K562 (cell line): ENCODE data around the gene ENO2. TPM values are rescaled to one million over a fixed set of nuclear protein-coding genes. Genes with fewer than 3 reads are reported as not detected.

Experiments
- BMI1 ChIP-seq: fragments of 150-350 bp; IDR thresholded peaks from 2 replicates; pipeline ENCODE4 v1.6.1; 2014; ENCODE audit warnings: low read length
- ZKSCAN3 ChIP-seq: fragments of 250-450 bp; sonication (Bioruptor Pico); IDR thresholded peaks from 2 replicates; pipeline ENCODE4 v1.4.0; 2020
- polyA plus RNA-seq, 8 experiments: library from polyadenylated mRNA; depleted of rRNA in 4 of 8; stranded (reverse) in 5 of 8; unstranded in 3 of 8; fragments of >200 nt; fragmentation: Nextera tagmentation in 2 of 8; fragmentation: Illumina TruSeq in 1 of 8; extraction: Ambion mirVana in 2 of 8; extraction: Trizol in 1 of 8; gene quantifications; 2 replicates each; pipeline versions ENCODE4 v1.2.1 to v1.2.3, GENCODE V29; 2011 to 2014; ENCODE audit warnings: inconsistent platforms in 1 of 8, missing spikeins in 1 of 8
- total RNA-seq, 7 experiments: library from RNA; depleted of rRNA in 6 of 7; stranded (reverse); fragments of >200 nt in 6 of 7; fragmentation: Illumina TruSeq in 2 of 7; extraction: Trizol in 2 of 7; gene quantifications; 2 replicates each; pipeline versions ENCODE4 v1.2.1 to v1.2.3, GENCODE V29; 2011 to 2021; ENCODE audit warnings: low replicate concordance in 1 of 7
- TF ChIP-seq, protein P1 (sequence below): fragments of 250-450 bp; sonication (Bioruptor Pico); IDR thresholded peaks from 2 replicates; pipeline ENCODE4 v1.5.0; 2021; ENCODE audit warnings: mild to moderate bottlenecking, moderate library complexity
- TF ChIP-seq, protein P2 (sequence below): fragments of 450-650 bp; IDR thresholded peaks from 2 replicates; pipeline ENCODE4 v1.6.1; 2017; ENCODE audit warnings: mild to moderate bottlenecking, moderate library complexity
- TF ChIP-seq, protein P3 (sequence below): fragments of 200-800 bp; sonication (Bioruptor generic); IDR thresholded peaks from 2 replicates; pipeline ENCODE4 v1.6.1; 2017; ENCODE audit warnings: missing genetic modification characterization, missing compliant biosample characterization
- TF ChIP-seq, protein P4 (sequence below): fragments of 250-450 bp; sonication (Bioruptor Pico); IDR thresholded peaks from 2 replicates; pipeline ENCODE4 v1.4.0; 2020
- TF ChIP-seq, protein P5 (sequence below): fragments of 450-650 bp; formaldehyde crosslinking; IDR thresholded peaks from 2 replicates; pipeline ENCODE4 v1.4.0; 2020; ENCODE audit warnings: mild to moderate bottlenecking, moderate library complexity

Gene ENO2
- total and polyA plus RNA-seq, 9 of the 15 experiments (the other 6 are each of a cell fraction or from before 2014, with no cell fraction given): 10.9 to 43.3 (median 21.0) TPM

DNA sequence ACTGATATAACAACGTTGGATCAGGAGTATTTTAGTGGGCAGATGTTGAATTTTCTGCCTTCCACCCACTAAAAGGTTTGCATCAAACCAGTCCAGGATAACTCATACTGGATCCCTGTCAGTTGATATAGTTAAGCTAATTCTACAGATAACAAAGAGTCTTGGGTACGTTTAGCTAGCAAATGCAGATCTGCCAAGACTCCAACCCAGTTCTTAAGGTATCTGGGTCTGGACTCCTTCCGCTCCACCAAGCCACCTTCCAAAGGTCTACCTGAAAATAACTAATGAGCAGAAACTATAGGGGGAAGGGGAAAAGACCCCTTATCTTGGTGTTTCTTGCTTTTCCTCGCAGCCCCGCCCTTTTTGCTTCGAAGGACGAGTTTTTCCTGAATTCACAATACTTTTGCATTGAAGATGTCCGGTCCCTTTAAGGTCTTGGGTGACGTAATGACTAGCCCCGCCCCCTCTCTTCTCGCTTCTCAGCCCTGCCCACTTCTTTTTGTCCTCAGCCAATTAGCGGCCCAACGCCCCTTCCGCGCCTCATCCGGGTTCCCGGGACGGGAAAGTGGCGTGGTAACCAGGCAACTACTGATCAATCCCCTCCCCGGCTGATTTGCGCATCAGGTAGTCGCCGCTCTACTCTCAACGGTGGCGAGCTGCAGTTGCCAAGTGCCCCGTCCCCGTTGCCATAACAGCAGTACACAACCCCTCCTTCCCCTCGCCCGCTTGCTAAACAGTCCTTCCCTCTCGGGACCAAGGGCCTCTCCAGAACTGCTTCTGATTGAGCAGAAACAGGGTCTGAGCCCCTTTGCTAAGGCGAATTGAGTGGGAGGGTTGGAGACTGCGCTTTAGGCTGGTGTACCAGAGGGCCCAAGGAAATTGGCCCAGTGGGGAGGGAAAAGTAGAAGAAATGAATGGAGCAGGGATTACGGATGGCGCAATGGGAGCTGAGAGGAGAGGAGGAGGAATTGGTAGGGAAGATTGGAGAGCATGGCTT, 9.8 kb upstream of the ENO2 start, which contains the start of gene LRRC23 (continued):
- TF ChIP-seq, protein P1, sequence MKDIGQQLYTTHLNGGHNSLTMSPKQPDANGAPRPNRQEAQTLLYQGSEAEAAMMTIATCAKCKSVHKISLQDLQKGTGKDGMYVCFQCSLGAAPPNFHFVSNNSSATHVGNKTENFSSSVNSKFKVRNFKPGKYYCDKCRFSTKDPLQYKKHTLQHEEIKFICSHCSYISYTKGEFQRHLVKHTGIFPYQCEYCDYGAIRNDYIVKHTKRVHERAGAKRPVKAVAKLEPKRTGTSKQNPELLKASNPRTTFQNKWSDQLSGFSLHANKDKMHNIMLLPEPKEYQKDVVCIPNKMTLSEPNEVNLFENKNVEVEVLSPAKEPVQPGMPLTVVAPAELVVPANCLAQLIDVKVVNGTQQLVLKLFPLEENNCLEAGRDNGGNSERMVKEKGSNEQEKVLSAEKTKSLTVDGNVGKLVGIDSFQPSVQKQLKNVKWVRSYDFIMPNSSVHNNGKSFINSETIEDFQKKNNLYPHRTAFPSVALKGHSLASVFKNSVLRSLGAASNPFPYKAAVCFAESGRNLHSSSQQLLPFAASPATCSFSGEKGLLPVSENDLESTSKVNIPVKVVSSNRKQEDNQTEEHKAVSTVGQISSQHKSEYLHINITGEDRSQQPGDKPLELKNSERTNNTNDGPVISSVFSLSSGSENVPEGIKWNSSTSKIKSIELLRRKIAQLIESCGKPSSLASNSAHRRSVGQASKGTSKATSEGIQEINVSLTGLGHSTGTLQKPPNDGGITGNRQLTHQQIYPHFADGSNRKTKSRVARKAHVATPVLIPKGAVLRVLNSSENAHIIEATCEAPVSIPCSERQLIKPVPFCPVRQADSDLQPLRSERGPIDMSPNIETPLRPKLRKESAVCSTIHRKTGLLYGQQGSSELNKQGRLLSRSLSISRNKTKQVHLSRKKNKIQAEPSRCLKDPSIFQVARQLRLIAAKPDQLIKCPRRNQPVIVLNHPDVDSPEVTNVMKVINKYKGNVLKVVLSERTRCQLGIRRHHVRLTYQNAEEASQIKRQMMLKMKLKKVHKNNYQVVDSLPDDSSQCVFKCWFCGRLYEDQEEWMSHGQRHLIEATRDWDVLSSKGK: no peak
- no peak for TF ChIP-seq ZKSCAN3 (CRISPR knock-in tag)
- TF ChIP-seq, protein P2, sequence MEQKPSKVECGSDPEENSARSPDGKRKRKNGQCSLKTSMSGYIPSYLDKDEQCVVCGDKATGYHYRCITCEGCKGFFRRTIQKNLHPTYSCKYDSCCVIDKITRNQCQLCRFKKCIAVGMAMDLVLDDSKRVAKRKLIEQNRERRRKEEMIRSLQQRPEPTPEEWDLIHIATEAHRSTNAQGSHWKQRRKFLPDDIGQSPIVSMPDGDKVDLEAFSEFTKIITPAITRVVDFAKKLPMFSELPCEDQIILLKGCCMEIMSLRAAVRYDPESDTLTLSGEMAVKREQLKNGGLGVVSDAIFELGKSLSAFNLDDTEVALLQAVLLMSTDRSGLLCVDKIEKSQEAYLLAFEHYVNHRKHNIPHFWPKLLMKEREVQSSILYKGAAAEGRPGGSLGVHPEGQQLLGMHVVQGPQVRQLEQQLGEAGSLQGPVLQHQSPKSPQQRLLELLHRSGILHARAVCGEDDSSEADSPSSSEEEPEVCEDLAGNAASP: no peak
- TF ChIP-seq BMI1: no peak
- TF ChIP-seq, protein P3, sequence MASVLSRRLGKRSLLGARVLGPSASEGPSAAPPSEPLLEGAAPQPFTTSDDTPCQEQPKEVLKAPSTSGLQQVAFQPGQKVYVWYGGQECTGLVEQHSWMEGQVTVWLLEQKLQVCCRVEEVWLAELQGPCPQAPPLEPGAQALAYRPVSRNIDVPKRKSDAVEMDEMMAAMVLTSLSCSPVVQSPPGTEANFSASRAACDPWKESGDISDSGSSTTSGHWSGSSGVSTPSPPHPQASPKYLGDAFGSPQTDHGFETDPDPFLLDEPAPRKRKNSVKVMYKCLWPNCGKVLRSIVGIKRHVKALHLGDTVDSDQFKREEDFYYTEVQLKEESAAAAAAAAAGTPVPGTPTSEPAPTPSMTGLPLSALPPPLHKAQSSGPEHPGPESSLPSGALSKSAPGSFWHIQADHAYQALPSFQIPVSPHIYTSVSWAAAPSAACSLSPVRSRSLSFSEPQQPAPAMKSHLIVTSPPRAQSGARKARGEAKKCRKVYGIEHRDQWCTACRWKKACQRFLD (CRISPR knock-in tag): no peak
- TF ChIP-seq, protein P4, sequence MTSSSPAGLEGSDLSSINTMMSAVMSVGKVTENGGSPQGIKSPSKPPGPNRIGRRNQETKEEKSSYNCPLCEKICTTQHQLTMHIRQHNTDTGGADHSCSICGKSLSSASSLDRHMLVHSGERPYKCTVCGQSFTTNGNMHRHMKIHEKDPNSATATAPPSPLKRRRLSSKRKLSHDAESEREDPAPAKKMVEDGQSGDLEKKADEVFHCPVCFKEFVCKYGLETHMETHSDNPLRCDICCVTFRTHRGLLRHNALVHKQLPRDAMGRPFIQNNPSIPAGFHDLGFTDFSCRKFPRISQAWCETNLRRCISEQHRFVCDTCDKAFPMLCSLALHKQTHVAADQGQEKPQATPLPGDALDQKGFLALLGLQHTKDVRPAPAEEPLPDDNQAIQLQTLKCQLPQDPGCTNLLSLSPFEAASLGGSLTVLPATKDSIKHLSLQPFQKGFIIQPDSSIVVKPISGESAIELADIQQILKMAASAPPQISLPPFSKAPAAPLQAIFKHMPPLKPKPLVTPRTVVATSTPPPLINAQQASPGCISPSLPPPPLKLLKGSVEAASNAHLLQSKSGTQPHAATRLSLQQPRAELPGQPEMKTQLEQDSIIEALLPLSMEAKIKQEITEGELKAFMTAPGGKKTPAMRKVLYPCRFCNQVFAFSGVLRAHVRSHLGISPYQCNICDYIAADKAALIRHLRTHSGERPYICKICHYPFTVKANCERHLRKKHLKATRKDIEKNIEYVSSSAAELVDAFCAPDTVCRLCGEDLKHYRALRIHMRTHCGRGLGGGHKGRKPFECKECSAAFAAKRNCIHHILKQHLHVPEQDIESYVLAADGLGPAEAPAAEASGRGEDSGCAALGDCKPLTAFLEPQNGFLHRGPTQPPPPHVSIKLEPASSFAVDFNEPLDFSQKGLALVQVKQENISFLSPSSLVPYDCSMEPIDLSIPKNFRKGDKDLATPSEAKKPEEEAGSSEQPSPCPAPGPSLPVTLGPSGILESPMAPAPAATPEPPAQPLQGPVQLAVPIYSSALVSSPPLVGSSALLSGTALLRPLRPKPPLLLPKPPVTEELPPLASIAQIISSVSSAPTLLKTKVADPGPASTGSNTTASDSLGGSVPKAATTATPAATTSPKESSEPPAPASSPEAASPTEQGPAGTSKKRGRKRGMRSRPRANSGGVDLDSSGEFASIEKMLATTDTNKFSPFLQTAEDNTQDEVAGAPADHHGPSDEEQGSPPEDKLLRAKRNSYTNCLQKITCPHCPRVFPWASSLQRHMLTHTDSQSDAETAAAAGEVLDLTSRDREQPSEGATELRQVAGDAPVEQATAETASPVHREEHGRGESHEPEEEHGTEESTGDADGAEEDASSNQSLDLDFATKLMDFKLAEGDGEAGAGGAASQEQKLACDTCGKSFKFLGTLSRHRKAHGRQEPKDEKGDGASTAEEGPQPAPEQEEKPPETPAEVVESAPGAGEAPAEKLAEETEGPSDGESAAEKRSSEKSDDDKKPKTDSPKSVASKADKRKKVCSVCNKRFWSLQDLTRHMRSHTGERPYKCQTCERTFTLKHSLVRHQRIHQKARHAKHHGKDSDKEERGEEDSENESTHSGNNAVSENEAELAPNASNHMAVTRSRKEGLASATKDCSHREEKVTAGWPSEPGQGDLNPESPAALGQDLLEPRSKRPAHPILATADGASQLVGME (CRISPR knock-in tag): no peak
- TF ChIP-seq, protein P5, sequence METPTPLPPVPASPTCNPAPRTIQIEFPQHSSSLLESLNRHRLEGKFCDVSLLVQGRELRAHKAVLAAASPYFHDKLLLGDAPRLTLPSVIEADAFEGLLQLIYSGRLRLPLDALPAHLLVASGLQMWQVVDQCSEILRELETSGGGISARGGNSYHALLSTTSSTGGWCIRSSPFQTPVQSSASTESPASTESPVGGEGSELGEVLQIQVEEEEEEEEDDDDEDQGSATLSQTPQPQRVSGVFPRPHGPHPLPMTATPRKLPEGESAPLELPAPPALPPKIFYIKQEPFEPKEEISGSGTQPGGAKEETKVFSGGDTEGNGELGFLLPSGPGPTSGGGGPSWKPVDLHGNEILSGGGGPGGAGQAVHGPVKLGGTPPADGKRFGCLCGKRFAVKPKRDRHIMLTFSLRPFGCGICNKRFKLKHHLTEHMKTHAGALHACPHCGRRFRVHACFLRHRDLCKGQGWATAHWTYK (CRISPR knock-in tag): no peak
